HepG2 (cell line): ENCODE measurements around the gene CNTN4. TPM values are rescaled to one million over a fixed set of nuclear protein-coding genes. Genes with fewer than 3 reads are reported as not detected.

Experiments used
- ATAC-seq: fragments of 200-7000 bp; cut with Tn5 transposase; 3 replicates; pipeline ENCODE4 v1.9.1; 2020; ENCODE audit warnings: mild to moderate bottlenecking, moderate library complexity
- BruUV-seq: library from RNA; stranded (reverse); fragments of 400-500 nt; replicated peaks from 2 replicates; lab custom pipeline; 2021; lab: Mats Ljungman, UMichigan
- CTCF ChIA-PET: fragments of 300-600 bp; formaldehyde crosslinking; extraction: SDS; loops from one replicate; lab custom pipeline; 2021; ENCODE audit warnings: low total read pairs, inconsistent platforms, low intra/inter-chr PET ratio; lab: Yijun Ruan, JAX
- POLR2A ChIA-PET: fragments of 350-600 bp; sonication (Branson Sonifier 250); formaldehyde crosslinking; loops from one replicate; lab custom pipeline; 2020; ENCODE audit warnings: antibody characterized with exemption, inconsistent platforms; lab: Yijun Ruan, JAX
- DNase-seq: peaks from one replicate; pipeline ENCODE4 v3.0.0-alpha.2; 2015; ENCODE audit warnings: low spot score
- FAIRE-seq: peaks from 3 replicates; lab custom pipeline; 2011; peaks lifted over from hg19 to GRCh38; lab: Jason Lieb, UNC
- H2AFZ ChIP-seq: one replicate; pipeline ENCODE4 v1.6.1; 2011; ENCODE audit warnings: low read length, inconsistent platforms
- H3K27ac ChIP-seq: fragments of 300-600 bp; 3 replicates; pipeline ENCODE4 v1.8.0; 2011; ENCODE audit warnings: mixed run types, mild to moderate bottlenecking, mixed read lengths, low read length, inconsistent platforms; ENCODE audit not compliant: insufficient read depth; ENCODE audit errors: extremely low read length
- H3K27me3 ChIP-seq, 2 experiments: fragments of 200-600 bp in 1 of 2; 2 replicates in 1 of 2; 3 replicates in 1 of 2; pipeline versions ENCODE4 v1.6.0 to v1.8.0; 2011; ENCODE audit warnings: low read length in 2 of 2, mild to moderate bottlenecking in 2 of 2, moderate library complexity in 2 of 2, inconsistent platforms in 1 of 2; ENCODE audit not compliant: insufficient read depth in 2 of 2, control insufficient read depth in 1 of 2
- H3K36me3 ChIP-seq, 2 experiments: fragments of 200-600 bp in 1 of 2; replicated peaks in 1 of 2; 2 replicates in 1 of 2; 3 replicates in 1 of 2; pipeline versions ENCODE4 v1.5.1 to v1.8.0; 2011; ENCODE audit warnings: low read length in 2 of 2, inconsistent platforms in 1 of 2; ENCODE audit not compliant: insufficient read depth in 2 of 2, control insufficient read depth in 1 of 2
- H3K4me1 ChIP-seq: 2 replicates; pipeline ENCODE4 v1.5.1; 2012; ENCODE audit warnings: low read length, inconsistent platforms; ENCODE audit not compliant: insufficient read depth
- H3K4me2 ChIP-seq: 2 replicates; pipeline ENCODE4 v1.6.0; 2011; ENCODE audit warnings: low read depth, low read length, inconsistent platforms
- H3K4me3 ChIP-seq, 3 experiments: fragments of 200-600 bp in 1 of 3; sonication (generic), shearing (Covaris generic) in 1 of 3; replicated peaks in 1 of 3; 2 replicates each; pipeline ENCODE4 v1.5.1; 2011 to 2016; ENCODE audit warnings: low read length in 3 of 3, inconsistent platforms in 2 of 3, low read depth in 2 of 3, mild to moderate bottlenecking in 2 of 3, control low read depth in 1 of 3, mixed read lengths in 1 of 3; ENCODE audit not compliant: insufficient read depth in 1 of 3
- H3K79me2 ChIP-seq: one replicate; pipeline ENCODE4 v1.6.1; 2011; ENCODE audit warnings: low read length, inconsistent platforms; ENCODE audit not compliant: insufficient read depth
- H3K9ac ChIP-seq: 2 replicates; pipeline ENCODE4 v1.6.0; 2011; ENCODE audit warnings: mild to moderate bottlenecking, low read depth, low read length, inconsistent platforms; ENCODE audit not compliant: insufficient read depth
- H3K9me3 ChIP-seq: 2 replicates; pipeline ENCODE4 v1.5.1; 2012; ENCODE audit warnings: mild to moderate bottlenecking, low read length
- H4K20me1 ChIP-seq: 2 replicates; pipeline ENCODE4 v1.6.0; 2011; ENCODE audit warnings: inconsistent platforms, mild to moderate bottlenecking, low read length, moderate library complexity; ENCODE audit not compliant: insufficient read depth
- BRD4 ChIP-seq: sonication (generic); formaldehyde crosslinking; IDR thresholded peaks from 2 replicates; pipeline ENCODE4 v1.4.0; 2020; ENCODE audit warnings: missing genetic modification reagents
- ELF4 ChIP-seq: sonication (generic); formaldehyde crosslinking; IDR thresholded peaks from 2 replicates; pipeline ENCODE4 v1.5.0; 2020; ENCODE audit warnings: missing genetic modification reagents, mild to moderate bottlenecking, moderate library complexity, borderline replicate concordance
- MED13 ChIP-seq: sonication (generic); formaldehyde crosslinking; IDR thresholded peaks from 2 replicates; pipeline ENCODE4 v1.5.0; 2020; ENCODE audit warnings: missing genetic modification reagents
- MIER3 ChIP-seq: IDR thresholded peaks from 2 replicates; pipeline ENCODE4 v1.6.1; 2016; ENCODE audit warnings: missing compliant biosample characterization, borderline replicate concordance
- PAXIP1 ChIP-seq: sonication (generic); formaldehyde crosslinking; conservative IDR thresholded peaks from 2 replicates; pipeline ENCODE4 v1.4.0; 2020; ENCODE audit warnings: mild to moderate bottlenecking, missing genetic modification reagents, moderate library complexity
- ZNF318 ChIP-seq: sonication (generic); formaldehyde crosslinking; IDR thresholded peaks from 2 replicates; pipeline ENCODE4 v1.4.0; 2020; ENCODE audit warnings: mild to moderate bottlenecking, missing genetic modification reagents
- ZNF362 ChIP-seq: sonication (generic); formaldehyde crosslinking; IDR thresholded peaks from 2 replicates; pipeline ENCODE4 v1.4.0; 2020; ENCODE audit warnings: missing genetic modification reagents, mild to moderate bottlenecking, borderline replicate concordance
- ZNF530 ChIP-seq: sonication (generic); formaldehyde crosslinking; IDR thresholded peaks from 2 replicates; pipeline ENCODE4 v1.5.0; 2020; ENCODE audit warnings: low read depth, mild to moderate bottlenecking, missing genetic modification reagents
- ZNF639 ChIP-seq: conservative IDR thresholded peaks from 2 replicates; pipeline ENCODE4 v1.6.1; 2018; ENCODE audit warnings: missing genetic modification reagents
- WGBS: methylation state at CpG from one replicate; pipeline ENCODE4 v1.1.6; 2017; ENCODE audit warnings: low lambda C conversion rate; 5-methylcytosine and 5-hydroxymethylcytosine counted together
- in situ Hi-C: cut with HindIII; loops from 2 replicates; pipeline ENCODE4 v1.10.0; 2017; ENCODE audit warnings: low pct_unique_long_range_greater_than_20kb; ENCODE audit not compliant: extremely low pct_ligation_motif_present
- intact Hi-C: fragments of 100-400 bp; cut with micrococcal nuclease; formaldehyde crosslinking; loops from one replicate; pipeline ENCODE4 v1.10.0; 2022; ENCODE audit not compliant: unreplicated experiment
- polyA plus RNA-seq, 8 experiments: library from polyadenylated mRNA; depleted of rRNA in 3 of 8; stranded (reverse) in 7 of 8; unstranded in 1 of 8; fragments of >200 nt; fragmentation: Illumina TruSeq in 4 of 8; extraction: Trizol in 4 of 8; gene quantifications; 2 replicates each; pipeline versions ENCODE4 v1.2.1 to v1.2.3, GENCODE V29; 2011 to 2016; ENCODE audit warnings: low read depth in 4 of 8, missing spikeins in 1 of 8, mixed read lengths in 1 of 8; ENCODE audit not compliant: insufficient read depth in 1 of 8
- total RNA-seq, 5 experiments: library from RNA; depleted of rRNA; stranded (reverse); fragments of >200 nt; fragmentation: Illumina TruSeq; extraction: Trizol; gene quantifications; 2 replicates each; pipeline ENCODE4 v1.2.3, GENCODE V29; 2016; ENCODE audit warnings: low read depth in 1 of 5

CNTN4 gene
- total and polyA plus RNA-seq, 2 of the 13 experiments (the other 11 are each of a cell fraction or from before 2014, with no cell fraction given): 0.01 to 0.13 TPM

- H3K4me2 ChIP-seq: no peak overlapping the region
- H3K27ac ChIP-seq: no peak overlapping the region
- no peaks in the 10 kb centered on the region for H3K27me3 ChIP-seq
- H3K36me3 ChIP-seq: no peaks in the 10 kb centered on the region
- H3K9me3 ChIP-seq: no peaks in the 10 kb centered on the region
- H3K79me2 ChIP-seq: no peaks in the 10 kb centered on the region
- H2AFZ ChIP-seq: no peak overlapping the region
- FAIRE-seq (no peak), DNase-seq (no peak), ATAC-seq (no peak)
- ChIA-PET POLR2A (no interaction called here), CTCF (no interaction called here)
- intact Hi-C loops: no loop called here
- H3K4me1 ChIP-seq: no peaks in the 10 kb centered on the region
- BruUV-seq: no TSS peak
- WGBS: 0% methylated on average over 2 of the region's 2 CpGs
- in situ Hi-C loops: no loop called here
- no peaks in the 10 kb centered on the region for H4K20me1 ChIP-seq
- H3K4me3 ChIP-seq: no peak overlapping the region
- no peak overlapping the region for H3K9ac ChIP-seq
- TF ChIP-seq MIER3 (CRISPR knock-in tag): no peak
- TF ChIP-seq ZNF639 (CRISPR knock-in tag): no peak
- TF ChIP-seq PAXIP1: no peak
- TF ChIP-seq ZNF530: no peak
- TF ChIP-seq ELF4 (CRISPR knock-in tag): no peak
- TF ChIP-seq BRD4: no peak
- no peak for TF ChIP-seq ZNF362
- no peak for TF ChIP-seq ZNF318 (CRISPR knock-in tag)
- no peak for TF ChIP-seq MED13 (CRISPR knock-in tag)
Observed at GRCh38 chr3:2454865-2455264, 356.2 kb downstream of the CNTN4 start.
